ENCODE measurements around the gene PRKCE.
"Not testable (repeated sequence)": the region's sequence is repeated elsewhere in the genome, so short reads cannot be mapped to it uniquely, and the experiment has no call there.

Gene PRKCE

GRCh38 chr2:45843136-45843535 lies 191.7 kb downstream of the PRKCE start:
- no peak for DNase-seq

DNA sequence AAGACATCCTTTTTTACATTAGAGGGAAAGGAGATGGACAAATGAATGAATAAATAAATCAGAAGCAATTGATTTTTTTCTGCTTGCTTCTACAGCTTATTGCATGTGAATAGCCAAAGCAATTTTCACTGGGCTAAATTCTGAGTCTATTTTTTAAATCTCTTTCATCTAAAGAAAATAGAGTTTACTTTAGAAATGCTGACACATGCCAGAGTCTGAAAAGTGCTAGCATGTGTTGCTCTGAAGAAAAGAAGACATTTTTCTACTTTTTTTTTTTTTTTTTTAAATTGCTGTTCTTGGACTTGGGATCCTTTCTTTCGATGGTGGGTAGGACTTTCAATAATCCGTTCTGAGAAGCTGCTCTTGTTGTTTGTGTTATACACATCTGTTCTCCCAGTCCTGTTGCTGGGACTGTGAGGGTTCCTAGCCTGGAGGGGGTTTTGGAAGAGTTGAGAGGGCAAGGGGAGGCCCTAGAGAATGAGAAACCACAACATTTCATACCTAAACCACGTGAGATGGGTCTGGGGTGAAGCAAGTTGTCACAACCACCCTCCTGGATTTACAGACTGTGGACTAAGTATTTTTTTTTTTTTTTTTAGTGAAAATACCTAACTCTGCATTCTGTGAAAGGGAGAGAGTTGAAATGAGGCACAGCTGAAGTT lies 193.5 kb downstream of the PRKCE start:
- no peak for DNase-seq

DNA sequence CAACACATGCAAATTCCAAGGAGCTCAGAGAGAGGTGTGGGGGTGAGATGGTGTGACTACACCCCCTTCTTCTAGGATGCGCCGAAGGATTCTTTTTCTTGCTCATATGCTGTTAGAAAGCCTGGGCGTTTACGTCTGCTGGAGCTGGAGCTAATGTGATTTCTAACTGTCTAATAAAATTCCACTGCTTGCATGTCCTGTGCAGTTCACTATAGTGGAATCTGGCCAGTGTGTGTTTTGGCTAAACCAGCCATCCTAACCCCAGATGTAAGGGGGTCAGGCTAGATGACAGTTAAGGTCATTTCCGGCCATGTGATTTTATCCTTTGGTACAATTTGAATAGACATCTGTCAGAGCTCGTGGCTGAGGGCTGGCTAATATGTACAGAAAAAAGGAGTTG lies 194.1 kb downstream of the PRKCE start:
- DNase-seq = no peak

DNA sequence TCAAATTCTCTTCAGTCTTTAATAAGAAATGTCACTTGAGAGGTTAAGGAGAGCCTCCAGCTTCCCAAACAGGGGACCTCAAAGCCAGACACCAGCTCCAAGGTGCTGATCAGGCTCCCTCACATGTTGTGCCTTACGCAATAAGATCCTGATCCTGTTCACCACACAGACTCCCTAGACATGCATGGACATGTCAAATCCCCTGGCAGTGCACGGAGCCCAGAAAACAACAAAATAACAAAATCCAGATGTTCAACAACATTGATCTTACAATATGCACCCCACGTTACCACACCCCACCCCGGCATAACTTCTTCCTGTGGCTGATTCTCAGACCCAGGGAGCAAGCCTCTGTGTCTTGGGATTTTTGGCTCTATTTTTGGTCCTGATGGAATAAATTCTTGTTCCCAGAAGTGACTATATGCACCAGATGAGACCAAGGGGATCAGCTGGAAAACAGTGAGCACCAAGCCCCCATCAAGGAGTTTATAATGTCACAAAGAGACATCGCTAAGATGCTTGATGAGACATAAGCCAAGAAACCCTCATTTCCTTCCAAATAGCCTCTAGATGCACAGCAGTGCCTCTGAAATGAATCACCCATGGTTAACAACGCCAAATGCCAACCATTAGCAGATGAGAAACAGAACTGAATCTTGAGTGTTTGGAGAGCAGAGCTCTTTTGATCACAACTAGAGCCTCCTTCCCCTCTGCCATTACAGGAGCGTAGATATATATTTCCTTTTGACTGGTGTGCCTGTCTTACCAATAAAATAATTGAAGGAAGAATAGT lies 198.2 kb downstream of the PRKCE start:
- DNase-seq = no peak

DNA sequence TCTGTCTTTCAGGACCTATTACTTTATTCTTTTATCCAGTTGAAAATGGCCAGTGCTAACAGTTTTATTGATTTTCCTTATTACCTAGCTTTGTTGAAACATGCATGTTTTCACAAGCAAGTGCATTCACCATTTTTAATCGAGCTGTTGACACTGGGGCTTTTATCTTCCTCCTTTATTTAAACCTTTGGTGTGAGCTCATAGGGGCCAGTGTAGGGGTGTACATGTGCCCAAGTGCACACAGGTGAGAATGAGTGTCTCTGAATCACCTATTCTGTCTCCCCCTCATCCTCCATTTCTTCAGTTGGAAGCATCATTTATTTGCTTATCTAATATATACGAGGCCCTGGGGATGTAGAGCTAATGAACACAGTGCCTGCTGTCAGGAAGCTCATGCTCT lies 199.1 kb downstream of the PRKCE start:
- DNase-seq = no peak

DNA sequence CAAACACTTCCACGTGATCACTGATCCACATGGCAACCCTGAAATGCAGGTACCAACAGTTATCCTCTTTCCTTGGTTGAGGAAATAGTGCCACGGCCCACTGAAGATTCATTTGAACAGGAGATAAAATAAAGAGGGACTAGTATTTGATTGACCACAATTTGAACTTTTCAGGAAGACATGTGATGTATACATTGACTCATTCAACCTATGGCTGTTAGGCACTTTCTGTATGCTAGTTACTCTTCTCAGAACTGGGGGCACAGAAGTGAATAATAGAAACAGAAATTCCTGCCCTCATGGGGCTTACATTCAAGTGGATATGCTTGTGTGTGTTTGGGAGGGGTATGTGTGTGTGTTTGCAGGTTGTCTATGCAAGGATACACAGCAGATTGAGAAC lies 199.6 kb downstream of the PRKCE start:
- no peak for DNase-seq

- no peak for DNase-seq
Observed at GRCh38 chr2:45851576-45852304, 200.3 kb downstream of the PRKCE start.

- no peak for DNase-seq
Observed at GRCh38 chr2:45852450-45853150, 201.1 kb downstream of the PRKCE start.

GRCh38 chr2:45855374-45855773 lies 203.9 kb downstream of the PRKCE start:
- no peak for DNase-seq

GRCh38 chr2:45856391-45857274 lies 205.2 kb downstream of the PRKCE start:
- no peak for DNase-seq

- DNase-seq = no peak
Observed at GRCh38 chr2:45857275-45857609, 205.8 kb downstream of the PRKCE start.

- DNase-seq = no peak
Observed at GRCh38 chr2:45857867-45858520, 206.5 kb downstream of the PRKCE start.

- not testable (repeated sequence) for DNase-seq
Observed at GRCh38 chr2:45858872-45859271, 207.4 kb downstream of the PRKCE start.

- DNase-seq = no peak
Observed at GRCh38 chr2:45859682-45860081, 208.2 kb downstream of the PRKCE start.

- DNase-seq = no peak
Observed at GRCh38 chr2:45860136-45861121, 209.0 kb downstream of the PRKCE start.

DNA sequence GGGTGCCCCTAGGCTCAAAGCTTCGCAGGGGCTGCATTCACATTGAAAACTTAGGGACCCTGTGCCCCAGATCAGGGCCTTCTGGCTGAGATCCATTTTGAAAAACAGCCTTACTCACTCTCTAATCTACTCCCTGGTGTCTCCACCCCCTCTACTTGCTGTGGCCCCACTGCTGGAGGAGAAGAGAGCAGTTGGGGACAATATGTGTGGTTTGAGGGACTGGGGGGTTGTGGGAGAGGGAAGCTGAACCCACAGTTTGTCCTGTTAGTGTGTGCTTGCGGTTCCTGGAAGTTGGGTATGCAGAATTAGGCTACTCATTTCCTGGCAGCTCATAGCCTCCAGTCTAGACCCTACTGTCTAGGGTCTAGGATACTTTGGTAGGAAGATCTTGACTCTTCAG lies 211.4 kb downstream of the PRKCE start:
- no peak for DNase-seq

- no peak for DNase-seq
Observed at GRCh38 chr2:45864121-45864520, 212.6 kb downstream of the PRKCE start.

- no peak for DNase-seq
Observed at GRCh38 chr2:45867349-45867748, 215.9 kb downstream of the PRKCE start.

- no peak for DNase-seq
Observed at GRCh38 chr2:45867800-45868199, 216.3 kb downstream of the PRKCE start.

DNA sequence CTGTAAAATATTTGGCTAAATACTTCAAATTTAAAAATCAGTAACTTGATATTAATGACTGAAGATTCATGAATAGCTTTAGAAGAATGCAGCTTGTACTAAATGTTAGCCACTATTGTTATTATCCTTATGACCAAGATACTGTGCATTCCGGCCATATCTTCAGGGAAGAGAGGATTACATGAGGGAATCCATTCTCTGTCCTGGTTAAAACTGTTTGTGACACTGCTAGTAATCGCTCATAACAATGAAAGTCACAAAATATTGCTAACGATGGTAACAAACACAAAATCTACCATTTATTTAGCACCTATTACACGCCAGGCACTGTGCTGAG lies 217.7 kb downstream of the PRKCE start:
- no peak for DNase-seq

DNA sequence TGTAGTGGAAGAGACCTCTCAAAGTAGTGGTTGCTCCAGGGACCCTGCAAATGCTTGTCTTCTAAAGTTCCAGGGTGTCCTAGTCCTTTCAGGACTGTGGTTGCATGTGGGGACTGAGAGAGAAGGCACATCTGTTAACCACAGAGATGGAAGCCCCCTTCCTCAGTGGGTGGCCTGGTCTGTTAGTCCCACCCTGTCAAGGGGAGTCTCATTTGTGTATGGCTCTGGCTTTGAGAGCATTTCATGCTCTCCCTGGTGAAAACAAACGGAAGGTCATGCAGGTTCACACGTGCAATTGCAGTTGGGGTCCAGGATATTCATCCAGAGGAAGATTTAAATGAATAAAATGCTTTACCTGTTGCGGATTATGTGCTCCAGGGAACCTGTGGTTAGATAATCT lies 219.6 kb downstream of the PRKCE start:
- no peak for DNase-seq

Measured in GF-D8 (cell line).